HG03354 (cell line): Measurements from ENCODE around the gene FAM76B.

Experiments used
- ATAC-seq: cut with Tn5 transposase; IDR thresholded peaks from one replicate; pipeline ENCODE4 v1.9.1; 2021; ENCODE audit warnings: mild to moderate bottlenecking; ENCODE audit not compliant: unreplicated experiment, poor library complexity, severe bottlenecking

The FAM76B gene

DNA sequence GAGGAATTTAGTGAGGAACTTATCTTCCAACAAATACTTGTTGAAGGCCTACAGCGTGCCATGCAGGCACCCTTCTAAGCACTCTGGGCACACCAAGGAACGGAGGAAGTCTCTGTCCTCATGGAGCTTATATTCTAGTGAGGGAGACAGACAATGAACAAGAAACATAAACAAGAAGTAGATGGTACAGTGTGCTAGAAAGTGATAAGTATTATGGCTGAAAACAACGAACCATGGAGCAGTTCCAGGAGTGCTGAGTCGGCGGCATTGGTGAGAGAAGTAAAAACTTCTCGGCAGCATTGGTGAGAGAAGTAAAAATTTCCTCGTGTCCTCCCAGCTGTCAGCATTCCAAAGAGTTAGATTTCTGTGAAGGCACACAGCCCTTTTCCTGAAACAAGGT, 53.2 kb downstream of the FAM76B start:
- ATAC-seq: no peak

DNA sequence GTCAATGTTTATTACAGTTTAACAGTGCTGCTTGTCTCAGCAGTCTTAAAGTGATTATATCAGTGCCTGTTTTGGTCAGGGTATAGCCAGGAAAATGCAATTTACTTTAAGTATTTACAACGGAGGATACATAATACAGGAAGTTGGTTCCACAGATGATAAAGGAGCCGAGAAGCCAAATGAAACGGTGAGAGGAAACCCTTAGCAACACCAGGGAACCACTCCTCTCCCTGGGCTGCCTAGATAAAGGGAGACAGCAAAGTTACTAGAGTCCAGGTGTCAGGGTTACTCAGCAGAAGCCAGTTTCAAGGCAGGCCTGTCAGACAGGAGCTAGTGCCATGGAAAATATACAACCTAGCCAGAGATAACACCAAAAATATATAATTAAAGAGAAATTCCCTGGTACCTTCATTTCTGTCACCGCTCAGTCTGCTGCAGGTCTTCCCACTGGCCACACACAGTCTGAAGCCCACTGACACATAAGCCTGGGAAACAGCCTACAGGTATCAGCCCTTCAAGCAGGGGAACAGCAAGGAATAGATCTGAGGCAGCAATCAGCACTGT, 55.5 kb downstream of the FAM76B start:
- ATAC-seq: no peak

DNA sequence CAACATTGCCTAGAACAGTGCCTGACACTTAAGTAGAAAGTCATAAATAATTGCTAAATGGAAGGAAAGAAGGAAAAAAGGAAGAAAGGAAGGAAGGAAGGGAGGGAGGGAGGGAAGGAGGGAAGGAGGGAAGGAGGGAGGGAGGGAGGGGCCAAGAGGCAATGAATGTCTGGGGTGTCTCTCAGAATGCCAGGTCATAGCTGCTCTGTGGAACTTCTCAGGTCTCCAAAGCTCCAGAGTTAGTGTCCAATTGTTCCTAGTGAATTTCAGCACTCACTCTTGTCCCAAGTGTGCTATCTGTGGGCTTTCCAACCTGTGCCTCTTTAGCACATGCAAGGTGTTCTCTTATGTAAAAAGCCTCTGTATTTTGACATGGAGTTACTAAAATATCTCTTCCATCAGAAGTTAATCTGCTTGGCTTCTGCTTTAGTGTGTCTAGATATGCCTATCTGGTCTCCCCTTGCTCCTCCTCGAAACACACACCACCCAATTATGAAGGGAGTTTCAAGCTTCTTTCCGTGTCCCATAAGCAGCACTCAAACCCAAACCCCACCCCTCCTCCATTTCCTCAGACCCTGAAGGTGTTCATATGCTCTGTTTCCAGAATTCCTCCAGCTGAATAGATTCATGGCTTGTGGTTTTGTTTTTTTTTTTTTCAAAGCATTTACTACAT, 56.5 kb downstream of the FAM76B start:
- ATAC-seq: no peak

DNA sequence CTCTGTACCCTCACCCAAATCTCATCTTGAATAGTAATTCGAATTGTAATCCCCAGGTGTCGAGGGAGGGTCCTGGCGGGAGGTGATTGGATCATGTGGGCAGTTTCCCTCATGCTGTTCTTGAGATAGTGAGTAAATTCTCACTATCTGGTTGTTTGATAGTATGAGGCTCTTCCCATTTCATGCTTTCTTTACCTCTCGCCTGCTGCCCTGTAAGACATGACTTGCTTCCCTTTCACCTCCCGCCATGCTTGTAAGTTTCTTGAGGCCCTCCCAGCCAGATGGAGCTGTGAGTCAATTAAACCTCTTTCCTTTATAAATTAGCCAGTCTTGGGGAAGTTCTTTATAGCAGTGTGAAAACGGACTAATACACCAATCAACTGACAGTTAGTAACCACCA, 60.1 kb downstream of the FAM76B start:
- no peak for ATAC-seq

DNA sequence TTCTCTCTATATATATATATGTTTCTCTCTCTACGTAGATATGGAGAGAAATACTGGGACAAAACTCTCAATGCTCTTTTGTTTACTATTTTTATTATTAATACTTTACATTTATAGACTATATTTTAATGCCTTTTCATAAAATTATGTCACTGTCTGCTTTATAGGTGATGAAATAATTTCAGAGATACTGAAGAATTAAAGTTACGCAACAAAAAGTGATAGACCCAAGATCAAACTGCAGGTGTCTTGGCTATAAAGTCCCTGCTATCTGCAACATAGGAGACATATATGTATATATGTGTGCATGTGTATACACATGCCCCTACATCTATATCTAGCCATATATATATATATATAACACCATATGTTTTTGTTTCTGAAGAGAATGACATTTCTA, 60.8 kb downstream of the FAM76B start:
- ATAC-seq: no peak

DNA sequence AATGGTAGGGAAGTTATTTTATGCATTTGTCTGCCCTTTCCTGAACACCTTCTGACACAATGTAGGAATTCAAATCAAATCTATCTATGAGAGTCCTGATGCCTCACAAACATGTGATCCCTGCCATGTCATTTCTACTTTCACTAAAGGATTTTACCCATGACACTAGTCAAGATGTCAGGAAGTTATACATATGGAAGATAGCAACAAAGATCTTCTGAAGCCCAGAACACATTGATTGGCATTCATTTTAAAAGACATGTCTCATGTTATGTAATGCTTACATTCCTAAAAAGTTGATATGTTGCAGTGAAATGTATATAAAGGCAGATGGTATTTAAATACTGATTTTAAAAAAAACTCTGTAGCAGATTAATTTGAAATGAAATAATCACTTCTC, 61.5 kb downstream of the FAM76B start:
- no peak for ATAC-seq

DNA sequence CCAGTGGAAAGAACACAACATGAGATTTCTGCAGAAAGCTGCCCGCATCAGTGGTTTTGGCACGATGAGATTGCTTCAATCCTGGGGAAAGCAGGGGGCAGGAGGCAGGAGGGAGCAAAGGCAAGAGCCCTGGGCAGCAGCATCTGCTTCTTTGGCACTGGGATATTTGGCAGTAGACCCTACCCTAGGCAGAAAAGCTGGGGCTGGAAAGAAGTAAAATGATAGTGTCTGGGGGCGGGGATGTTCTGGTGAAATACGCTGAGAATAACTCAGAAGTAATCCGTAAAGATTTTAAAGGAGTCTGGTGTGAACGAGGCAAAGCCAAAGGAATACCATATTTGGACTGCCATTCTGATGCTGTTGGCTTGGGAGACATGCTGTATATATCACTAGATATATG, 62.0 kb downstream of the FAM76B start:
- no peak for ATAC-seq

DNA sequence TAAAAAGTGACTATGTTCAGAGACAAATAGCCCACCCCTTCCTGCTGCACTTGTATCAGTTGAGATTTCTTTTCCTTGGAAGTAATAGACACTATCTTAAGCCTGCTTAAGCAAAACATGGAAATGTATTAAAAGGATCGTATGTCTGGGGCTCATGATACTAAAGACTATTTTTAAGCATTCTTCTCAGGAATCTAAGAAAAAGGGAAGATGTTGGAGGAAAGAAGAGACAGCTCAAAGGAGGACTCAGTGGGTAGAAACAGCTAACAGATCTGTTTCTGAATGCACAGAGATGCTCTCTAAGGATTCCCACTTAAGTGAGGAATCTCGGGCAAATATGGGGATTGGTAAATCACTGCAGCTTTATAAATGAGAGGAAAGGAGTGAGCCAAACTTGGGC, 62.5 kb downstream of the FAM76B start:
- no peak for ATAC-seq

DNA sequence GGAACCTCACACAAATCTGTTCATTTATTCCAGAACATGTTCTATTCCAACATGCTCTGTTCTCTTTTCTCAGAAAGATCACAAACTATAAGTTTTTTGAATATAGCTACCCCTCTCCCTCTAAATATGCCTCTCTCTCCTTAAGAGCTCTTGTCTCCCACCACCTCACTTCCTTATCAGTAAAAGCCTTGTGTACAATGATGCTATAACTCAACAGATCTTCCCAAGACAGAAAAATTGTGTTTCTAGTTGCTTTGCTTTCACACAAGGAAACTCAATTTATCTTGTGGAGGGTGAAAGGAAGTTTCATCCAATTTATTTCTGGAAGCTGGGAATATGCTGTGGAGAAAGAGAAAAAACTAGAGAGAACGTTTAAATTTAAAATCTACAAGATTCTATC, 64.4 kb downstream of the FAM76B start:
- ATAC-seq: no peak

DNA sequence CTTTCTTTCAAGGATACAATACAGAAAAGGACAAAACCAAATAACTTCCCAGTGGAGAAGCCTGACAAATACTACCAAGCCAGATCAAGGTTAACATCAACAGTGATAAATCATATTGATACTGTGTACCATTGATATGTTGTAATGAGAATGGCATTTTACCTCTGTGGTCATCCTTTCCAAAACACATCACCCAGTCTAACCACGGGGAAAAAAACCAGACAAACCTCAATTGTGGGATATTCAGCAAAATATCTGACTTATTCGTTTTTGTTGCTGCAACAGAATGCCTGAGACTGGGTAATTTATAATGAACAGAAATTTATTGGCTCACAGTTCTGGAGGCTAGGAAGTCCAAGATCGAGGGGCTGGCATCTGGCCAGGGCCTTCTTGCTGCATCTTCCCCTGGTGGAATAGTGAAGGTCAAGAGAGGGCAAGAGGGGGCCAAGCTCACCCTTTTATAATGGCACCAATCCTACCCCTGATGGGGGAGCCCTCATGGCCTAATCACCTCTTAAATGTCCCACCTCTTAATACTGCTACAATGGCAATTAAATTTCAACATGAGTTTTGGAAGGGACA, 66.1 kb downstream of the FAM76B start:
- no peak for ATAC-seq

DNA sequence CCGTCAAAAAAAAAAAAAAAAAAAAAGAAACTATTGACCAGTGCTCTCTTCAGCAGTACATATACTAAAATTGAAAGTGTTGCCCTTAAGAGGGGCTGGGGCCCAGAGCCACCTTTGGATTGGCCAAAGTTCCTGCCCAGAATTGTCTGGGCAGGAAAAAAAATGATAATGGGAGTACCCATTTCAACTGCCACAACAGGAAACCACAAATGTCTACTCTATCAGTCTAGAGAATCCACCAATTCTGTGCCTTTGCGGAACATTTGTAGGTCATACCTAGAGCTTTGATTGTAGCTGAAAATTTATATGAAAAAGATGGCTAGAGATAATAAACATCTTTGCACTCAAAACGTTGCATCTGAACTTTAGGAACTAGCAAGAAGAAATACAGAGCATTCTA, 69.4 kb downstream of the FAM76B start:
- no peak for ATAC-seq
